HG02840 (cell line): Measurements from ENCODE around the gene REL.
"Not testable (repeated sequence)": the region's sequence is repeated elsewhere in the genome, so short reads cannot be mapped to it uniquely, and the experiment has no call there.

Experiments used
- ATAC-seq: cut with Tn5 transposase; IDR thresholded peaks from one replicate; pipeline ENCODE4 v1.9.1; 2021; ENCODE audit warnings: mild to moderate bottlenecking, moderate library complexity, moderate number of reproducible peaks; ENCODE audit not compliant: unreplicated experiment, low FRiP score

REL gene

GRCh38 chr2:60881047-60881932 lies at the start of gene REL:
REL (plus strand) TSS chr2:60881574; CDS start chr2:60881841, 267 bp downstream.
- ATAC-seq: peak; percentile 78

- ATAC-seq: no peak
Measured at GRCh38 chr2:60831921-60832320, 49.5 kb upstream of the REL start.

- no peak for ATAC-seq
Measured at GRCh38 chr2:60832621-60833020, 48.8 kb upstream of the REL start.

GRCh38 chr2:60834270-60834717 lies 47.1 kb upstream of the REL start:
- peak; percentile 42 for ATAC-seq

GRCh38 chr2:60836491-60836890 lies 44.9 kb upstream of the REL start:
- no peak for ATAC-seq

- ATAC-seq: no peak
Measured at GRCh38 chr2:60837123-60837522, 44.3 kb upstream of the REL start.

GRCh38 chr2:60838481-60838880 lies 42.9 kb upstream of the REL start:
- ATAC-seq: no peak

GRCh38 chr2:60839126-60839813 lies 42.1 kb upstream of the REL start:
- no peak for ATAC-seq

- peak; percentile 50 for ATAC-seq
Measured at GRCh38 chr2:60840880-60841279, 40.5 kb upstream of the REL start.

- ATAC-seq: no peak
Measured at GRCh38 chr2:60843006-60843405, 38.4 kb upstream of the REL start.

- ATAC-seq: no peak
Measured at GRCh38 chr2:60844105-60844504, 37.3 kb upstream of the REL start.

GRCh38 chr2:60847854-60848253 lies 33.5 kb upstream of the REL start:
- ATAC-seq: no peak

GRCh38 chr2:60849187-60849586 lies 32.2 kb upstream of the REL start:
- no peak for ATAC-seq

- no peak for ATAC-seq
Measured at GRCh38 chr2:60852282-60852860, 29.0 kb upstream of the REL start.

GRCh38 chr2:60853531-60853930 lies 27.8 kb upstream of the REL start:
- ATAC-seq: no peak

- no peak for ATAC-seq
Measured at GRCh38 chr2:60855989-60856669, 25.2 kb upstream of the REL start.

GRCh38 chr2:60857056-60857455 lies 24.3 kb upstream of the REL start:
- no peak for ATAC-seq

GRCh38 chr2:60858897-60859311 lies 22.5 kb upstream of the REL start:
- no peak for ATAC-seq

- ATAC-seq: no peak
Measured at GRCh38 chr2:60861736-60862135, 19.6 kb upstream of the REL start.

GRCh38 chr2:60862642-60863041 lies 18.7 kb upstream of the REL start:
- no peak for ATAC-seq

GRCh38 chr2:60865361-60865760 lies 16.0 kb upstream of the REL start:
- ATAC-seq: not testable (repeated sequence)
